NCI-H146 (cell line): ENCODE measurements around the gene SYMPK.
"Not testable (repeated sequence)": the region's sequence is repeated elsewhere in the genome, so short reads cannot be mapped to it uniquely, and the experiment has no call there.

Experiments used
- DNase-seq: peaks from one replicate; lab custom pipeline; 2025; lab: John Stamatoyannopoulos, UW

Gene SYMPK

DNA sequence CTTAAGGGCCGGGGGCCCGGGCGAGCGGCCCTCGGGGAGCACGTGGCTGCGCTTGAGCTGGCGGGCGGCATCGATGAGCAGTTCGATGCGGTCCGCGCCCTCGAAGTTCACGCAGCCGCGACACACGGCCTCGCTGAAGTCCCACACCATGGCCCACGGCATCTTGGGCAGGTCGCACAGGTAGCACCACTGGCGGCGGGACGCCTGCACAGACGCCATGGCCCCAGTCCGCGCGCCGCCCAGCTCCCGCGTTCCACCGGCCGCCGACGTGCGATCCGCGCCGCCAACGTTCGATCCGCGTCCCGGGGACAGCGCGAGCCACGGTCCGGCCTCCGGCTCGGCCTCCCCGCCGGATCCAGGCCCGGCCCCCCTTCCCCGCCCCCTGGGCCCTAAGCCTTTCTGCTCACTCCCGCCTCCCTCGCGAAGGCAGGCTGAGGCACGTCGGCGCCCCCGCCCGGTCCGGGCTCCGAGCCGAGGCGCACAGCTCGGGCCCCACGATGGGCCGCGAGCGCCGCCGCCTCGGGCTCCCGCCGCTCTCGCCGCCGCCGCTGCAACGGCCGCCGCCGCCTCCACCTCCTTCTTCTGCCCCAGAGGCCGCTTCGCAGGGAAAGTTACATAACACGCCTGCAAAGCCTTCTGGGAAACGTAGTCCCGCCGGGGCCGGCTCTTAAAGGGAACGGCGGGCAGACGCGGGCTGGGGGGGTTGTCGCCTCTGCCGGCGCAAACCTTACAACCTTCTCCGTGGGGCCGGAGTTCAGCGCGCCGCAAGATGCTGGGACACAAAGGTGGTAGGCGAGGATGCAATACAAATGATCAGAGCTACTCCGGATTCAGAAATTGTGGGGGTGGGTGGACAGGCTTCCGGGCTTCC is 22.8 kb upstream of the SYMPK start, which contains the start of gene IRF2BP1:
Gene IRF2BP1, minus strand, starts transcription at position 586 of the 871 bp plus-strand sequence. Its CDS starts 367 bp downstream, at position 219.
- DNase-seq: peak; percentile 96

DNA sequence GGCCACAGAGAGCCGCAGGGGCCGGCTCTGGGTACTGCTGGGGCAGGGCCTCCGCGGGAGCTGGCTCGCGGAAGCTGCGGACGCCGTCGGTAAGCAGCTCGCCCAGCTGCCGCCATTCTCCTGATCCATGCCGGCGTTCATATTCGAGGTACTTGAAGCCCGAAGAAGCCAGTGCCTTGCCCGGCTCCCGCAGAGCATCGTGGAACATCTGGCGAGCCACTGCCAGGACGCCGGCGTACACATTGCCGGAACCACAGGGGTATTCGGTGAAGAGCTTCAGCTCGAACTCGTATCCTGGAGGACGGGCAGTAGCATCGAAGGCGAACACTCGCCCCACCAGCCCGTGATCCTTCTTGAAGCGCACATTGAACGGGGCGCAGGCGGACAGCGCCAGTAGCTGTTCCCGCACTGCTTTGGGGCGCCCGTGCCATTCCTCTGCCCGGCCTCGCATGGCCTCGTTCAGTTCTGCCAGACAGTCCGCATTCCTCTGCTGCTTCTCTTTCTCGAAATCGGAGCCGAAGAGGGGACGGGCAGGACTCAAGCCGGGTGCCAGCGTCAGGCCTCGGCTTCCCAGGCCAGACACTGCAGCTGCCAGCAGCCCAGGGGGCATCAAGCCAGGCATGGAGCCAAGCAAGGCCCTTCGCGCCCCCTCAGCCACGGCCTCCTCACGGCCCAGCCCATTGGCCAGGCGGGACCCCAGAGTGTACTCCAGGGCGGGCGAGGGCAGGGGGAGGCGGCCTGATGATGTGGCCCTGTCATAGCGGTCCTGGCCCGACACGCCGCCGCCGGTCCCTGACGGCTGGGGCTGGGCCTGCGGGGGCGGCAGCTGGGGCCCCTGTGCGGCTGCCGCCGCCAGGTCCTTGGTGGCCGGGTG is 22.0 kb upstream of the SYMPK start:
- peak; percentile 42 for DNase-seq

DNA sequence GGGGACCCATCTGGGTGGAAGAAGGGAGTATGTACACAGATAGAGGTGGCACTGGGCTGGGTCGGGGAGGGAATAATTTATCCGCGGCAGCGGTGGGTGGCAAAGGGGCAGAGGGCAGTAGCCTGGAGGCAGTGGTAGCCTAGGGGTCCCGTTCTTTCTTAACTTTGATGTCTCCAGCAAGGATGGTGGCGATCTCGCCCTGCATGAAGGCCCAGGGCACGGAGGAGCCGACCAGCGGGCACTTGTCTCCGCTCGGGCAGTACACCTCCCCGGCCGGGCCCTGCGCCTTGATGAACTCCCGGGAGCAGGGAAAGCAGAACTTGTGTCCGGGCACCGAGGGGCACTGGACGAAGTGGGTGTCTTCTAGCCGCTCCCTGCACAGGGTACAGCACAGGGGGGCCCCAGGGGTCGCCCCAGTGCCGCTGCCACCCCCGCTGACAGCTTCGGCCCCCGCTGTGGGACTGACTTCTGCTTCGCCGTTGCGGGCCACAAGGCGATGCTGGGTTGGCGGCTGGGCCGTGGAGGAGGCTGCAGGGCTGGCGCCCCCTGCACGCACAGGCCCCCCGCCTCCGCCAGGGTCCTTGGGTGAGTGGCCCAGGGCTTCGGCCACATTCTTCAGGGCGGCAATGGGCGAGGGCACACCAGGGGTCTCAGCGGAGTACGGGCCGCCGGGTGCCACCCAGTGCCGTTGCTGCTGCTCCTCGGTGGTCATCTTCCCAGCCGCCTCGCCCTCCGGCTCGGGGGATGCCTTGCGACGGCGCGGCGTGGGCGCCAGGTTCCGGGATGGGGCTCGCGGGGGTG is 21.1 kb upstream of the SYMPK start:
- no peak for DNase-seq

DNA sequence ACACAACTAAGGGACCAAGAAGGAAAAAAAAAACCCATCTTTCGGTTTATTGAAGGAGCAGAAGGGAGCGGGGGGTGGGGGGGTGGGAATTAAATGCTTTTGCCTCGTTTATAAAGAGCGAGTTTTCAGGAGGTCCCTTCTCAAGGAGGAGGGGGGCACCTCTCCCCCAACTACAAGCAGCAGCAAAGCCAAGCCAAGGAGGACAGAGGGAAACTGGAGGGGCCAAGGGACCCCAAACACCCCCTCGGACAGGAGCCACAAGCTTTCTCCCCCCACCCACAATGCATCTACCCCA is 20.6 kb upstream of the SYMPK start:
- DNase-seq: no peak

DNA sequence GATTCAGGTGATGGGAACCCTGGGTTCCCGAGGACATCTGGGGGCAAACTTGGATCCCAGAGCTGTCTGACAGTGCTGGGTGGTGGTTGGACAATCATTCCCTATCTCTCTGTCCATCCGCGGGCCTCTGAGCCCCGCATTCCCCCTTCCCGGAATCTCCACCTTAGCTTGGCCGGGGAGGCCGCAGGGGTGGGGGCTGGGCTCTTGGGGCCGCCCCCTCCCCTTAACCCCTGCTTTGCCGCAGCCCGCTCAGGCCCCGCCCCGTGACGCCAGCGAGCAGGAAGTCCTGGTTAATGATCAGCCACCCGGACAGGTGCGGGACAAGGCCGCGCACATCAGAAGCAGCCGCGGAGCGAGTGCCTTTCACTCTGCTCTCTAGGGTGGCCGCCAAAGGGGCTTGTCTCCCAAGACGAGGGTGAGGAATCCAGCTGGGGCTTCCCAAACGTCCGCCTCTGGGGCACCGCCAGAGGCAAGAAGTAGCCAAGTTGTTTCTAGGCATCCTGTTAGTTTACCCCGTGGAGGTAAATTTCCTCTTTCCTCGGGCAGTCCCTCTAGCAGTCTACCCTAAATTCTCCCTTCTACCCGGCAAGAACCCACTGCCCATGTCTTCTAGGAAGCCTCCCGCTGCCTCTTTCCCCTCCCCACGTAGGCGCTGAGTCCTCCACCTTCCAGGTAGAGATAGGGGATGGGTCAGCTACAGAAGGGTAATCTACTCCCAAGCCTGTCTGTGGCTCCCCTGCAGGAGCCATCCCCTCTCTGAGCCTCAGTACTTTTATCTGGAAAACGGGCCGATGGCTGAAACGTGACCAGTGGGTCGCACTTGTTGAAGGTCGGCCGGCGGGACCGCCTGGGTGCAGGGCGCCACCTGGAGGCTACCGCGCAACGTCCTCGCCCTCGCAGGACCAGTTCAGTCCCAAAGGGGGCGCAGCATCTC is 20.0 kb upstream of the SYMPK start:
- DNase-seq: peak; percentile 93

DNA sequence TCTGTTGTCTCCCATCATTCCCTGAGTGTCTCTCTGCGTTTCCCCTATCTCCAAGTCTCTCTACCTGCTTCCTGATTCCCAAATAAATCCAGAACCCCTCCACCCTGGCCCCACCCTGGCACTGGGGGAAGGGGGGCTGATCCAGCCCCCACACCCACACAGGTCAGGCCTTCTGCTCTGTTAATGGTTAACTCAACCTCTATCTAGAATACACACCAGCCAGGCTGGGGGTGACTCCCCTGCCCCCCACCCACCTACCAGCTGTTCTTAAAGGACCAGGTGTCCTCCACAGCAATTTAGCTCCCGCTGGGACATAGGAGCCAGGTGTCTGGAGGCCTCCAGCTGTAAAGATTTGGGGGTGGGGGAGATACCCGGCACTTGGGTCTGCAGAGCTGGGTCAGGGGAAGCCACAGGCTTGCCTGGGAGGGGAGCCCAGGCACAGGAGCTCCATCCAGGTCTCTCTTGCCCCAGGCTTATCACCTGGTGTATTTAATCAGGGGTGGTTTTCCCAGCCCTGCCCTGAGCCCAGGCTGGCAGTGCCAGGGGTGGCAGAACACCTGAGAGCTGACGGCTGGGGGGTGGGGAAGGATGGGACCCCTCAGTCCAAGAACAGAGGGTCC is 19.1 kb upstream of the SYMPK start:
- peak; percentile 93 for DNase-seq

DNA sequence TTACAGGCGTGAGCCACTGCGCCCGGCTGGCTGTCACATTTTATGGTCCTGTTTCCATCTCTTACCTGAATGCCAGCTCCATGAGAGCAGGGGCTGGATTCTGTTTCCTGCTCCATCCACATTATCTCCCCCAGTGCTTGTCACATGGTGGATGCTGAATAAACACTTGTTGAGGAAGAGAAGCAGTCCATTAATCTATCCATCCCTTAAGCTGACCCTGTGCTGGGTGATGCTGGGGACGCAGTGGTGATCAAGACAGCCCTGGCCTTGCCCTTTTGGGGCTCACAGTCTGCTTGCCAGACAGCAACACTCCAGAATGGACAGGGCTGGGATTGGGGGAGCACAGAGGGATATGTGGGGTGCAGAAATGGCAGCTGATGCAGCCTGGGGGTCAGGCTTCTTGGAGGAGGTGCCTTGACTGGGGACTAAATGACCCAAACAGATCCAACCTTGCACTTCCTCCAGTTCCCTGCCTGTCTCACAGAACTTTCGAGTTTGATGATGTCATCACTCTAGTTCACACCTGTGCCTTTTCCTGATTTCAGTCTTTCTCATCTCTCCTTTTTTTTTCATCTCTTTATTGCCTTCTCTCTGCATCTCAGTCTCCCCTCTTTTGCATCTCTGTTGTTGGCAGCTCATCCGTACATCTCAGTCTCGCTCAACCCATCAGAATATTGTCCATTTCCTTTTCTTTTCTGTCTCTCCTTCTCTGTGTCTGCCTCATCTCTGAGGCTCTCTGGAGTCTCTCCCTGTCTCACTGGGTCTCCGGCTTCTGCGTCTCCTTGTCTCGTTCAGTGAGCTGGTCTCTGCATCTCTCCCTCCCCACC is 18.3 kb upstream of the SYMPK start:
- DNase-seq: peak; percentile 17

DNA sequence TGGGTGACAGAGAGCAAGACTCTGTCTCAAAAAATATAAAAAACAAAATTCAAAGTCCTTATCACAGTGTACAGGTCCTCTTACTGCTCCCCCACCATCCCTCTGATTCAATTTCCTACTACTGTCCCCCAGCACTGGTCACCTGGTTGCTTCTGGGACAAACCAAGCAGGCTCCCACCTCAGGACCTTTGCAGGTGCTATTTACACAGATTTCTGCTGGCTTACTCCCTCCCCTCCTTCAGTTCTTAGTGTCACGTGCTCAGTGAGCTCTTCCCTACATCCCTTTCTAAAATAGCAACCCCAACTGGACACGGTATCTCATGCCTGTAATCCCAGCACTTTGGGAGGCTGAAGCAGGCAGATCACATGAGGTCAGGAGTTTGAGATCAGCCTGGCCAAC is 17.0 kb upstream of the SYMPK start:
- DNase-seq: no peak

DNA sequence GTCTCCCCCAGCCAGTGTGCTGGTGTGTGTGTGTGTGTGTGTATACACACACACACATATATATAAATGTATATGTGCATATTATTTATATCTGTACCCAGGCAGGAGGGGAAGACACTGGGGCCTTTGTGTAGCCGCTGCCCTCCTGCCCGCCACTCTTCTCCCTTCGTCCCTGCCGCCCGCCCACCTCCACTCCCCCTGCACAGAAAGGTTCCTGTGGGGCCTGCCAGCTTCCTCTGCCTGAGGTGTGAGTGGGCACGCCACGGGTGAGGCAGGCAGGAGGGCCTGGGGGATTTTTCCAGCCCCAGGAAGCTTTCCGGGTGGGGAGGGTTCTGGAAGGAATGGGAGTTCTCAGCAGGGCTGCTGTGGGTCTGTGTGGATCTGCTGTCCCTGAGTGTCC is 16.1 kb upstream of the SYMPK start:
- DNase-seq: no peak

DNA sequence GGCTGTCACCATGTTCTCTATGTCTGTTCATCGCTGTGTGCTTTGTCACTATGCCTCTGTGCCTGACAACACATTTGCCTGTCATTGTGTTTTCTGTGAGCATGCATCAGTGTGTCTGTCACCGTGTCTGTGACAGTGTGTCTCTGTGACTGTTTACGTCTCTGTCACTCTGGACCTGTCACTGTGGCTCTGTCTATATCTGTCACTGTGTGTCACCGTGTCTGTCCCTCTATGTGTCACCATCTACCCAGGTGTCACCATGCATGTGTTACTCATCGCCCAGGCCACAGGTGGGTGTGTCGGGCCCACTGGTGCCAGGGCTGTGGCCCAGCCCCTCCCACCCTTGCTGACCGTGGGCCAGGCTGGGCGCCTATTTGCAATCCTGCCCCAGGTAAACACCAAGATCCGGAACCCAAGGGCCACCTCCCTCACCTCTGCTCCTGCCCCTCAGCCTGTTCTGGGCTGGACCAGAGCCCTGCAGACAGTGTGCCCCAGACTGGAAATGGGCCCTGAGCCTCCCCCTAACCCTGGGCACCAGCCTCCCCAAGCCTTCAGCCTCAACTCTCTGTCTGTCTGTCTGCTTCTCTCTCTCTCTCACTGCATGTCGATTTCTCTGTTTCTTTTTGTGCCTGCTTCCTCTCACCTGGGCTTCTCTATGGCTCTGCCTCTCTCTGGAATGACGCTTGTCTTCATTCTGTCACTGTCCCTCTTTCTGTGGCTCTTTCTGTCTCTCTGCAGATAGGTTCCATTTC is 15.3 kb upstream of the SYMPK start:
- no peak for DNase-seq

DNA sequence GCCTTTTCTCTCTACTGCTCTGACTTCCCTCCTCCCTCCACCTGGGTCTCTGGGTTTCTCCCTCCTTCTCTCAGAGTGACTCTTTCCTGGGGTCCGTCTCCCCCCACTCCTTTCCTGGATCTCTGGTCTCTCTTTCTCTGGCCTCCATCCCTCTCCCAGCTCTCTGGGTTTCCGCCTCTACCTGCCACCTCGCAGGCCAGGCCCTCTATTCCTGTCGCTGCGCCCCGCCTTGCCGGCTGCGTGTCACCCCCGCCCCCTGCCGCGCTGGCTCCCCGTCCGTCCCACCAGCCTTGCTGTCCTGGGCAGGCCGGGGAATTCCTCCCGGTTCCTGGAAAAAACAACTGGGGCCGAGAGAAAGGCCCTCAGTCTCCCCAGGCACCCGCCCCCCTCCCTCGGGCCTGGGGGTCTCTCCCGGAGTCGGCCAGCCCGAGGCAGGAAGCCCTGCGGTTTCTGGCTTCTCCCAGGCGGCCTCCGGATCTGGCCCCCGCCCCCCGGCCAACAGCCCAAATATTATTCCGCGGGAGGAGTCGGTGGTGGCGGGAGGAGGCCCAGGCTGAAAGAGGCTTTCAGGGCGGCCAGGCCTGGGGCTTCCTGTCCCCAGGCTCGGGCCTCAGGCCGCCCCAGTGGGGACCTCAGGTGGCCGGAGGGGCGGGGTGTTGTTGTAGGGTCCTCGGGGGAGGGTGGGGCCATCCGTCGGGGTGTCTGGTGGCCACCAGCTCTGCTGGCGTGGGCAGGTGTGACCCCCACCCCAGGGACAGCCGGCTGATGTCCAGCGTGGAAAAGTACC is 13.7 kb upstream of the SYMPK start:
- DNase-seq: no peak

DNA sequence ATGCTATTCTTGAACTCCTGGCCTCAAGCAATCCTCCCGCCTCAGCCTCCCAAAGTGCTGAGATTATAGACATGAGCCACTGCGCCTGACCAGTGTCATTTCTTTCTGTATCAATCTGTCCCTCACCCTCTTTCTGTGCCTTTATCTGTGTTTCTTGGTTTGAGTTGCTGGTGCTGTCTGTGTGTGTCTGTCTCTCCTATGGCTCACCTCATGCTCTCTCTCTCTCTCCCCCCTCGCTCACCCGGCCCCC is 13.1 kb upstream of the SYMPK start:
- no peak for DNase-seq

DNA sequence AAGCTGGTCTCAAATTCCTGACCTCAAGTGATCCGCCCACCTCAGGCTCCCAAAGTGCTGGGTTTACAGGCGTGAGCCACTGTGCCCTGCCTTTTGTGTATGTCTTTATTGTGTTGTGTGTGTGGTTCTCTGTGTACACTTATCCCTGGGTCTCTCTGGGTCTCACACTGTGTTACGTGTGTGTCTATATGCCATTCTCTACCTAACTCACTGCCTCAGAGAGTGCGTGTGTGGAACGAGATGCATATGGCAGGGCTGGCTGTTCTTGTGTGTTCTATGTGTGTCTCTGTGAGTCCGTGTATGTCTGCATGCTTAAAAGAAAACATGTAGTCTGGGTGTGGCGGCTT is 11.6 kb upstream of the SYMPK start:
- DNase-seq: no peak

DNA sequence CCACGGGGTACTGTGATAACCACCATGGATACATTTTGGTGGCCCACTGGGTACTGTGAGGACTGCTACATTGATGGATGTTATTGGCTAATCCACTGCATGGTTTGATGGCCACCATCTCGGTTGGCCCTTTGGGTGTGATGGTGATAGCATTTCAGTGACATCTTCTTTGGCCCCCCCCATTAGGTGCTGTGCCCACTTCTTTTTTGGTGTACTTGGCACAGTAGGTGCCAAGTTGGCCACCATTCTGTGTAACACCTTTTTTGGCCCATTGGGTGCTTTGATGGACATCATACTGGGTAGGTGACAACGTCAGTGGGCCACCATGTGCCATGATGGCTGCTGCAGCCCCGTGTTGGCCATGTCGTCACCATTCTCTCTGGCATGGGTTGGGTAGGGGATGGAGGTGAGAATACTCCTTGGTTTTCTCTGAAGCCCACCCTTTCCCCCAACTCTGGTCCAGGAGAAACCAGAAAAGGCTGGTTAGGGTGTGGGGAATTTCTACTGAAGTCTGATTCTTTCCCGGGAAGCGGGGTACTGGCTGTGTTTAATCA is 10.3 kb upstream of the SYMPK start:
- no peak for DNase-seq

DNA sequence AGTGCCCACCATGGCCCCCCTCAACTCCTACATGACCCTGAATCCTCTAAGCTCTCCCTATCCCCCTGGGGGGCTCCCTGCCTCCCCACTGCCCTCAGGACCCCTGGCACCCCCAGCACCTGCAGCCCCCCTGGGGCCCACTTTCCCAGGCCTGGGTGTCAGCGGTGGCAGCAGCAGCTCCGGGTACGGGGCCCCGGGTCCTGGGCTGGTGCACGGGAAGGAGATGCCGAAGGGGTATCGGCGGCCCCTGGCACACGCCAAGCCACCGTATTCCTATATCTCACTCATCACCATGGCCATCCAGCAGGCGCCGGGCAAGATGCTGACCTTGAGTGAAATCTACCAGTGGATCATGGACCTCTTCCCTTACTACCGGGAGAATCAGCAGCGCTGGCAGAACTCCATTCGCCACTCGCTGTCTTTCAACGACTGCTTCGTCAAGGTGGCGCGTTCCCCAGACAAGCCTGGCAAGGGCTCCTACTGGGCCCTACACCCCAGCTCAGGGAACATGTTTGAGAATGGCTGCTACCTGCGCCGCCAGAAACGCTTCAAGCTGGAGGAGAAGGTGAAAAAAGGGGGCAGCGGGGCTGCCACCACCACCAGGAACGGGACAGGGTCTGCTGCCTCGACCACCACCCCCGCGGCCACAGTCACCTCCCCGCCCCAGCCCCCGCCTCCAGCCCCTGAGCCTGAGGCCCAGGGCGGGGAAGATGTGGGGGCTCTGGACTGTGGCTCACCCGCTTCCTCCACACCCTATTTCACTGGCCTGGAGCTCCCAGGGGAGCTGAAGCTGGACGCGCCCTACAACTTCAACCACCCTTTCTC is 9.4 kb upstream of the SYMPK start:
- DNase-seq: no peak

DNA sequence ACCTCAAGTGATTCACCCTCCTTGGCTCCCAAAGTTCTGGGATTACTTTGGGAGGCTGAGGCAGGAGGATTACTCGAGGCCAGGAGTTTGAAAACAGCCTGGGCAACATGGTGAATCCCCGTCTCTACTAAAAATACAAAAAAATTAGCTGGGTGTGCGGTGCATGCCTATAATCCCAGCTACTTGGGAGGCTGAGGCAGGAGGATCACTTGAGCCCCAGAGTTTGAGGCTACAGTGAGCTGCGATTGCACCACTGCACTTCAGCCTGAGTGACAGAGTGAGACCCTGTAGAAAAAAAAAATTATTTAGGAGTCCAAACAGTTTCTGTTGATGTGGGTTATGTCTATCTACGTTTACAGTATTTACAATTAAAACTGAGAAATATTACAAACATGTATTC is 7.9 kb upstream of the SYMPK start:
- DNase-seq: no peak

DNA sequence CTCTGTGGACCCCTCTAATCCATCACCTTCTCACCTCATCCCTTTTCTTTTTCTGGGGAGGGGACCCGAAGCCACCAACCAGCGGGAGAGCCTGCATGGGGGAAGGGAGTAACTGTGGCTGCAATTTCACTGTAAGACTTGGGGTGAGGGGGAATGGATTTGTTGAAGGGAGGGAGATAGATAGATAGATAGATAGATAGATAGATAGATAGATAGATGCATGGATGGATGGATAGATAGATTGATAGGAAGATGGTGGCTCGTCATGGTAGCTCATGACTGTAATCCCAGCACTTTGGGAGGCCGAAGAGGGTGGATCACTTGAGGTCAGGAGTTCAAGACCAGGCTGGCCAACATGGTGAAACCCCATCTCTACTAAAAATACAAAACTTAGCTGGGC is 4.3 kb upstream of the SYMPK start:
- not testable (repeated sequence) for DNase-seq
